K562 (cell line): ENCODE data around the gene ALPK1. TPM values are rescaled to one million over a fixed set of nuclear protein-coding genes. Genes with fewer than 3 reads are reported as not detected.

ENCODE experiments used
- BCL6 ChIP-seq: fragments of 250-450 bp; sonication (Bioruptor Pico); IDR thresholded peaks from 2 replicates; pipeline ENCODE4 v1.4.0; 2020
- CC2D1A ChIP-seq: fragments of 450-650 bp; IDR thresholded peaks from 2 replicates; pipeline ENCODE4 v1.6.1; 2017; ENCODE audit warnings: mild to moderate bottlenecking
- ELF1 ChIP-seq: fragments of 200-800 bp; sonication (Bioruptor generic); IDR thresholded peaks from 2 replicates; pipeline ENCODE4 v1.6.1; 2016; ENCODE audit warnings: missing genetic modification characterization, missing compliant biosample characterization
- ETV6 ChIP-seq, 3 experiments: fragments of 150-350 bp in 1 of 3; sonication (generic) in 1 of 3; formaldehyde crosslinking in 1 of 3; IDR thresholded peaks; 2 replicates each; pipeline versions ENCODE4 v1.6.1 to v1.8.0; 2014 to 2022; ENCODE audit warnings: borderline replicate concordance in 2 of 3, low read depth in 2 of 3, antibody characterized with exemption in 1 of 3, low read length in 1 of 3, mild to moderate bottlenecking in 1 of 3, missing genetic modification reagents in 1 of 3
- MEF2D ChIP-seq: conservative IDR thresholded peaks from 2 replicates; pipeline ENCODE4 v1.6.1; 2016; ENCODE audit warnings: low read depth, missing genetic modification characterization, missing compliant biosample characterization
- MYBL2 ChIP-seq, 2 experiments: fragments of 450-650 bp in 1 of 2; sonication (generic) in 1 of 2; formaldehyde crosslinking in 1 of 2; IDR thresholded peaks; 2 replicates each; pipeline versions ENCODE4 v1.6.1 to v1.8.1; 2017 to 2022; ENCODE audit warnings: borderline replicate concordance in 1 of 2, inconsistent platforms in 1 of 2, low read depth in 1 of 2, mild to moderate bottlenecking in 1 of 2, missing genetic modification reagents in 1 of 2, moderate library complexity in 1 of 2
- POLR3A ChIP-seq: IDR thresholded peaks from 2 replicates; pipeline ENCODE4 v1.6.1; 2011; ENCODE audit warnings: borderline replicate concordance, mild to moderate bottlenecking, moderate library complexity; ENCODE audit not compliant: insufficient read length, insufficient read depth; ENCODE audit errors: extremely low read depth
- PPARD ChIP-seq: fragments of 250-450 bp; sonication (Bioruptor Pico); IDR thresholded peaks from 2 replicates; pipeline ENCODE4 v1.8.0; 2022; ENCODE audit warnings: inconsistent platforms, mild to moderate bottlenecking, moderate library complexity
- SIN3A ChIP-seq, 2 experiments: fragments of 150-350 bp in 1 of 2; IDR thresholded peaks; 2 replicates each; pipeline ENCODE4 v1.6.1; 2011 to 2016; ENCODE audit warnings: borderline replicate concordance in 2 of 2, low read depth in 2 of 2, low read length in 2 of 2, mild to moderate bottlenecking in 2 of 2, moderate library complexity in 2 of 2; ENCODE audit not compliant: control insufficient read depth in 1 of 2
- SMAD1 ChIP-seq: fragments of 150-350 bp; IDR thresholded peaks from 2 replicates; pipeline ENCODE4 v1.6.1; 2014; ENCODE audit warnings: low read length, low read depth; ENCODE audit not compliant: partially characterized antibody
- ZFP36 ChIP-seq: fragments of 150-350 bp; IDR thresholded peaks from 2 replicates; pipeline ENCODE4 v1.6.1; 2018; ENCODE audit warnings: low read length, low read depth; ENCODE audit not compliant: partially characterized antibody
- ZNF197 ChIP-seq: fragments of 200-800 bp; sonication (Bioruptor generic); IDR thresholded peaks from 2 replicates; pipeline ENCODE4 v1.6.1; 2016; ENCODE audit warnings: low read depth, missing genetic modification characterization, missing compliant biosample characterization
- ZZZ3 ChIP-seq: fragments of 450-650 bp; IDR thresholded peaks from 2 replicates; pipeline ENCODE4 v1.6.1; 2016; ENCODE audit warnings: antibody characterized with exemption, mild to moderate bottlenecking, moderate library complexity
- polyA plus RNA-seq, 8 experiments: library from polyadenylated mRNA; depleted of rRNA in 4 of 8; stranded (reverse) in 5 of 8; unstranded in 3 of 8; fragments of >200 nt; fragmentation: Nextera tagmentation in 2 of 8; fragmentation: Illumina TruSeq in 1 of 8; extraction: Ambion mirVana in 2 of 8; extraction: Trizol in 1 of 8; gene quantifications; 2 replicates each; pipeline versions ENCODE4 v1.2.1 to v1.2.3, GENCODE V29; 2011 to 2014; ENCODE audit warnings: inconsistent platforms in 1 of 8, missing spikeins in 1 of 8
- total RNA-seq, 7 experiments: library from RNA; depleted of rRNA in 6 of 7; stranded (reverse); fragments of >200 nt in 6 of 7; fragmentation: Illumina TruSeq in 2 of 7; extraction: Trizol in 2 of 7; gene quantifications; 2 replicates each; pipeline versions ENCODE4 v1.2.1 to v1.2.3, GENCODE V29; 2011 to 2021; ENCODE audit warnings: low replicate concordance in 1 of 7
- TF ChIP-seq, protein P1 (sequence below): fragments of 450-650 bp; formaldehyde crosslinking; IDR thresholded peaks from 2 replicates; pipeline ENCODE4 v1.4.0; 2022; ENCODE audit warnings: missing genetic modification characterization
- TF ChIP-seq, protein P2 (sequence below): fragments of 450-650 bp; formaldehyde crosslinking; IDR thresholded peaks from 2 replicates; pipeline ENCODE4 v1.4.0; 2020; ENCODE audit warnings: mild to moderate bottlenecking, mixed read lengths

The ALPK1 gene
- total and polyA plus RNA-seq, 9 of the 15 experiments (the other 6 are each of a cell fraction or from before 2014, with no cell fraction given): 2.3 to 6.9 (median 4.6) TPM

DNA sequence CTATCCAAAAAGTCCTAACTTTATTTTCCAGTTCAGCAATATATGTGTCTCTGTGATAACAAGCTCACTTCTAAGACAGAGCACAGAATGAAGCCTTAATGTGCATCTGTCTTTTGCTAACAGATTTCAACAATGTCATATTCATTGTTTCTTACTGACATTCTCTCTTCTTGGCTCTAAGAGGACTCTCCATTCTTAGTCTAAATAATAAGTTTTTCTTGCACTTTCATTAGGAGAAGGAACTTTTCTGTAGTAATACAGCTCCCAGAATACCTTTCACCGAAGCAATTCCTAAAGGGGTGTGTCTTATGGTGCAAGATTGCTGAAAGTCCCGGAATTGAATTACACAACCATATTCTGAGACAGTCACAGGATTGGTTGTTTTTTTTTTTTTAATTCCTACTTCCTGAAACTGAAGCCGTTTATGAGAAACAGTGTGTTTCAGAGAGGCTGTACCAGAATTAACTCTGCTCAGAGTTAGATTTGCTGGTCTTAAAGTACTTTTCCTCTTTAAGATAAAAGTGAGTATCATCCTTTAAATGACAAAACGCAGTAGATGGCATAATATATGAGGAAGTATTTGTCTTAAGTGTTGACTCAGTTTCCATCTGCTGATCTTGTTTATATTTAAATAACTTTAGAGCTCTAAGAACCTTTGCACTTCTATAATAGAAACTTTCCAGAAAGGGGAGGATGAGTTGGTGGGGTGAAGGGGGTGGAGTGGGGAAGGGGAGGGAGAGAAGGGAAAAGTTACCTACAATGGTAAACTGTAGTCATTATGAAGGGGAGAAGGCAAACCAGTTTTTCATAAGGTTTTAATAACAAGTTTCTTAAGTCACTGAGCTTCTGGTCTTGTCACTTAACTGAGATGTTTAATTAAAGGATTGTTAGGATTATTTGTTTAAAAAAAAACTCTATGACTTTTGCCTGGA lies at the start of gene ALPK1 (continued):
- TF ChIP-seq SIN3A (IDR thresholded peaks at IDR 0.05; ENCODE audit: borderline replicate concordance in 2 of 2, control insufficient read depth in 1 of 2, low read depth in 2 of 2, low read length in 2 of 2) (no peak), ZFP36 (no peak), CC2D1A (0 out of 2 replicates have a peak, but pooled peaks have one; percentile 36), ZZZ3 (no peak), SMAD1 (no peak), ELF1 (tag) (peak; percentile 92), MYBL2 (IDR thresholded peaks at IDR 0.05; ENCODE audit: low read depth) (peak; percentile 75), MYBL2 (CRISPR knock-in tag; IDR thresholded peaks at IDR 0.05; ENCODE audit: borderline replicate concordance) (no peak), ZNF197 (CRISPR knock-in tag) (no peak), MEF2D (tag) (no peak), ETV6 (IDR thresholded peaks at IDR 0.05; ENCODE audit: borderline replicate concordance in 1 of 2, low read depth in 2 of 2, low read length in 1 of 2) (no peak), ETV6 (CRISPR knock-in tag; IDR thresholded peaks at IDR 0.05; ENCODE audit: borderline replicate concordance) (no peak), PPARD (CRISPR knock-in tag) (no peak), BCL6 (CRISPR knock-in tag) (no peak), POLR3A (no peak)
- TF ChIP-seq, protein P1, sequence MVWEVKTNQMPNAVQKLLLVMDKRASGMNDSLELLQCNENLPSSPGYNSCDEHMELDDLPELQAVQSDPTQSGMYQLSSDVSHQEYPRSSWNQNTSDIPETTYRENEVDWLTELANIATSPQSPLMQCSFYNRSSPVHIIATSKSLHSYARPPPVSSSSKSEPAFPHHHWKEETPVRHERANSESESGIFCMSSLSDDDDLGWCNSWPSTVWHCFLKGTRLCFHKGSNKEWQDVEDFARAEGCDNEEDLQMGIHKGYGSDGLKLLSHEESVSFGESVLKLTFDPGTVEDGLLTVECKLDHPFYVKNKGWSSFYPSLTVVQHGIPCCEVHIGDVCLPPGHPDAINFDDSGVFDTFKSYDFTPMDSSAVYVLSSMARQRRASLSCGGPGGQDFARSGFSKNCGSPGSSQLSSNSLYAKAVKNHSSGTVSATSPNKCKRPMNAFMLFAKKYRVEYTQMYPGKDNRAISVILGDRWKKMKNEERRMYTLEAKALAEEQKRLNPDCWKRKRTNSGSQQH (CRISPR knock-in tag): no peak
- TF ChIP-seq, protein P2, sequence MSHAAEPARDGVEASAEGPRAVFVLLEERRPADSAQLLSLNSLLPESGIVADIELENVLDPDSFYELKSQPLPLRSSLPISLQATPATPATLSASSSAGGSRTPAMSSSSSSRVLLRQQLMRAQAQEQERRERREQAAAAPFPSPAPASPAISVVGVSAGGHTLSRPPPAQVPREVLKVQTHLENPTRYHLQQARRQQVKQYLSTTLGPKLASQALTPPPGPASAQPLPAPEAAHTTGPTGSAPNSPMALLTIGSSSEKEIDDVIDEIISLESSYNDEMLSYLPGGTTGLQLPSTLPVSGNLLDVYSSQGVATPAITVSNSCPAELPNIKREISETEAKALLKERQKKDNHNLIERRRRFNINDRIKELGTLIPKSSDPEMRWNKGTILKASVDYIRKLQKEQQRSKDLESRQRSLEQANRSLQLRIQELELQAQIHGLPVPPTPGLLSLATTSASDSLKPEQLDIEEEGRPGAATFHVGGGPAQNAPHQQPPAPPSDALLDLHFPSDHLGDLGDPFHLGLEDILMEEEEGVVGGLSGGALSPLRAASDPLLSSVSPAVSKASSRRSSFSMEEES (CRISPR knock-in tag): no peak
